Neural cell (in vitro differentiated cells): ENCODE results near the gene RPUSD3.

ENCODE experiments used
- EP300 ChIP-seq: fragments of 450-650 bp; conservative IDR thresholded peaks from 2 replicates; pipeline ENCODE4 v1.6.1; 2014; ENCODE audit warnings: antibody characterized with exemption, mild to moderate bottlenecking, moderate library complexity; ENCODE audit not compliant: poor library complexity, severe bottlenecking
- EZH2 ChIP-seq: fragments of 200-600, 300-800 bp; shearing (Covaris generic), sonication (generic); IDR thresholded peaks from 2 replicates; pipeline ENCODE4 v1.6.1; 2014; ENCODE audit warnings: antibody characterized with exemption, low read length, borderline replicate concordance, mild to moderate bottlenecking; ENCODE audit not compliant: insufficient read depth, poor library complexity, severe bottlenecking
- MXI1 ChIP-seq: fragments of 450-650 bp; conservative IDR thresholded peaks from 2 replicates; pipeline ENCODE4 v1.6.1; 2014; ENCODE audit warnings: antibody characterized with exemption, mild to moderate bottlenecking; ENCODE audit not compliant: poor library complexity, severe bottlenecking
- POLR2AphosphoS5 ChIP-seq: IDR thresholded peaks from 2 replicates; pipeline ENCODE4 v1.6.1; 2012
- RAD21 ChIP-seq: fragments of 450-650 bp; conservative IDR thresholded peaks from 2 replicates; pipeline ENCODE4 v1.6.1; 2014; ENCODE audit warnings: antibody characterized with exemption, mild to moderate bottlenecking, moderate library complexity
- REST ChIP-seq: IDR thresholded peaks from 2 replicates; pipeline ENCODE4 v1.6.1; 2012; ENCODE audit warnings: borderline replicate concordance
- SMC3 ChIP-seq: fragments of 450-650 bp; conservative IDR thresholded peaks from 2 replicates; pipeline ENCODE4 v1.6.1; 2014; ENCODE audit warnings: antibody characterized with exemption, mild to moderate bottlenecking, moderate library complexity; ENCODE audit not compliant: poor library complexity
- TAF1 ChIP-seq: IDR thresholded peaks from 2 replicates; pipeline ENCODE4 v1.6.1; 2012; ENCODE audit warnings: low read depth
- TF ChIP-seq, protein P1 (sequence below): fragments of 450-650 bp; IDR thresholded peaks from 2 replicates; pipeline ENCODE4 v1.5.1; 2014; ENCODE audit warnings: antibody characterized with exemption, mild to moderate bottlenecking, moderate library complexity; ENCODE audit not compliant: poor library complexity, severe bottlenecking

GRCh38 chr3:9806688-9807589 lies 36.9 kb downstream of the RPUSD3 start:
- TF ChIP-seq SMC3 (no peak), REST (no peak), TAF1 (no peak), POLR2AphosphoS5 (no peak), EZH2 (no peak), EP300 (no peak), RAD21 (no peak), MXI1 (no peak)
- TF ChIP-seq, protein P1, sequence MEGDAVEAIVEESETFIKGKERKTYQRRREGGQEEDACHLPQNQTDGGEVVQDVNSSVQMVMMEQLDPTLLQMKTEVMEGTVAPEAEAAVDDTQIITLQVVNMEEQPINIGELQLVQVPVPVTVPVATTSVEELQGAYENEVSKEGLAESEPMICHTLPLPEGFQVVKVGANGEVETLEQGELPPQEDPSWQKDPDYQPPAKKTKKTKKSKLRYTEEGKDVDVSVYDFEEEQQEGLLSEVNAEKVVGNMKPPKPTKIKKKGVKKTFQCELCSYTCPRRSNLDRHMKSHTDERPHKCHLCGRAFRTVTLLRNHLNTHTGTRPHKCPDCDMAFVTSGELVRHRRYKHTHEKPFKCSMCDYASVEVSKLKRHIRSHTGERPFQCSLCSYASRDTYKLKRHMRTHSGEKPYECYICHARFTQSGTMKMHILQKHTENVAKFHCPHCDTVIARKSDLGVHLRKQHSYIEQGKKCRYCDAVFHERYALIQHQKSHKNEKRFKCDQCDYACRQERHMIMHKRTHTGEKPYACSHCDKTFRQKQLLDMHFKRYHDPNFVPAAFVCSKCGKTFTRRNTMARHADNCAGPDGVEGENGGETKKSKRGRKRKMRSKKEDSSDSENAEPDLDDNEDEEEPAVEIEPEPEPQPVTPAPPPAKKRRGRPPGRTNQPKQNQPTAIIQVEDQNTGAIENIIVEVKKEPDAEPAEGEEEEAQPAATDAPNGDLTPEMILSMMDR = no peak
